Activated T-helper 9 cell treated with anti-CD3 and anti-CD28 coated beads, Interleukin-2, amount 50 U/mL, for 16 hours (primary cell): ENCODE data around the gene TSTD2.
"Not testable (repeated sequence)": the region's sequence is repeated elsewhere in the genome, so short reads cannot be mapped to it uniquely, and the experiment has no call there.

Experiments
- DNase-seq: peaks from one replicate; pipeline ENCODE4 v3.0.0-alpha.2; 2020; ENCODE audit warnings: low read depth

The TSTD2 gene

GRCh38 chr9:97586909-97587308, 46.3 kb downstream of the TSTD2 start:
- DNase-seq = not testable (repeated sequence)

GRCh38 chr9:97584778-97585177, 48.4 kb downstream of the TSTD2 start:
- DNase-seq = not testable (repeated sequence)

- not testable (repeated sequence) for DNase-seq
Measured at GRCh38 chr9:97581590-97581989, 51.6 kb downstream of the TSTD2 start.

GRCh38 chr9:97579914-97580313, 53.3 kb downstream of the TSTD2 start:
- no peak for DNase-seq

- no peak for DNase-seq
Measured at GRCh38 chr9:97578846-97579245, 54.3 kb downstream of the TSTD2 start.

- no peak for DNase-seq
Measured at GRCh38 chr9:97577051-97577450, 56.1 kb downstream of the TSTD2 start.

- DNase-seq = no peak
Measured at GRCh38 chr9:97575673-97576200, 57.4 kb downstream of the TSTD2 start.

- peak; percentile 10 for DNase-seq
Measured at GRCh38 chr9:97574921-97575672, 58.1 kb downstream of the TSTD2 start.

GRCh38 chr9:97574101-97574571, 59.0 kb downstream of the TSTD2 start:
- DNase-seq = not testable (repeated sequence)

- no peak for DNase-seq
Measured at GRCh38 chr9:97573482-97574073, 59.6 kb downstream of the TSTD2 start.

GRCh38 chr9:97572892-97573365, 60.2 kb downstream of the TSTD2 start:
- DNase-seq = no peak

- DNase-seq = no peak
Measured at GRCh38 chr9:97572196-97572891, 60.8 kb downstream of the TSTD2 start.

GRCh38 chr9:97571664-97572063, 61.5 kb downstream of the TSTD2 start:
- no peak for DNase-seq

GRCh38 chr9:97570899-97571298, 62.3 kb downstream of the TSTD2 start:
- no peak for DNase-seq

- DNase-seq = no peak
Measured at GRCh38 chr9:97568461-97569275, 64.5 kb downstream of the TSTD2 start.

- no peak for DNase-seq
Measured at GRCh38 chr9:97567894-97568202, 65.3 kb downstream of the TSTD2 start.

- DNase-seq = no peak
Measured at GRCh38 chr9:97567182-97567893, 65.8 kb downstream of the TSTD2 start.

- DNase-seq = no peak
Measured at GRCh38 chr9:97565262-97565661, 67.9 kb downstream of the TSTD2 start.

- no peak for DNase-seq
Measured at GRCh38 chr9:97564291-97565175, 68.6 kb downstream of the TSTD2 start.

- no peak for DNase-seq
Measured at GRCh38 chr9:97563458-97564135, 69.6 kb downstream of the TSTD2 start.
